HepG2 (cell line): ENCODE data around the gene USP34. TPM values are rescaled to one million over a fixed set of nuclear protein-coding genes. Genes with fewer than 3 reads are reported as not detected.
A peak's percentile ranks its signal among the peaks of the same experiment; 100 is the strongest.

Experiments used
- ADNP ChIP-seq: sonication (generic); formaldehyde crosslinking; IDR thresholded peaks from 2 replicates; pipeline ENCODE4 v1.4.0; 2020; ENCODE audit warnings: missing genetic modification reagents
- CENPX ChIP-seq: sonication (generic); formaldehyde crosslinking; IDR thresholded peaks from 2 replicates; pipeline ENCODE4 v1.9.0; 2021; ENCODE audit warnings: mild to moderate bottlenecking, missing genetic modification reagents, moderate library complexity
- MNT ChIP-seq: fragments of 450-650 bp; IDR thresholded peaks from 2 replicates; pipeline ENCODE4 v1.6.1; 2016
- MXD1 ChIP-seq: sonication (generic); formaldehyde crosslinking; IDR thresholded peaks from 2 replicates; pipeline ENCODE4 v1.4.0; 2020; ENCODE audit warnings: mild to moderate bottlenecking, missing genetic modification reagents
- POLR2A ChIP-seq, 2 experiments: IDR thresholded peaks; 2 replicates each; pipeline ENCODE4 v1.6.1; 2011; ENCODE audit warnings: low read depth in 2 of 2, low read length in 2 of 2, mild to moderate bottlenecking in 1 of 2, moderate library complexity in 1 of 2; ENCODE audit not compliant: insufficient read depth in 1 of 2
- YEATS4 ChIP-seq: sonication (generic); formaldehyde crosslinking; IDR thresholded peaks from 2 replicates; pipeline ENCODE4 v1.4.0; 2020; ENCODE audit warnings: missing genetic modification reagents, borderline replicate concordance
- ZNF687 ChIP-seq: sonication (generic); formaldehyde crosslinking; IDR thresholded peaks from 2 replicates; pipeline ENCODE4 v1.5.1; 2020; ENCODE audit warnings: mild to moderate bottlenecking, missing genetic modification reagents, moderate library complexity
- ZNF776 ChIP-seq: sonication (generic); formaldehyde crosslinking; IDR thresholded peaks from 2 replicates; pipeline ENCODE4 v1.4.0; 2020; ENCODE audit warnings: mild to moderate bottlenecking, missing genetic modification reagents
- polyA plus RNA-seq, 8 experiments: library from polyadenylated mRNA; depleted of rRNA in 3 of 8; stranded (reverse) in 7 of 8; unstranded in 1 of 8; fragments of >200 nt; fragmentation: Illumina TruSeq in 4 of 8; extraction: Trizol in 4 of 8; gene quantifications; 2 replicates each; pipeline versions ENCODE4 v1.2.1 to v1.2.3, GENCODE V29; 2011 to 2016; ENCODE audit warnings: low read depth in 4 of 8, missing spikeins in 1 of 8, mixed read lengths in 1 of 8; ENCODE audit not compliant: insufficient read depth in 1 of 8
- total RNA-seq, 5 experiments: library from RNA; depleted of rRNA; stranded (reverse); fragments of >200 nt; fragmentation: Illumina TruSeq; extraction: Trizol; gene quantifications; 2 replicates each; pipeline ENCODE4 v1.2.3, GENCODE V29; 2016; ENCODE audit warnings: low read depth in 1 of 5
- TF ChIP-seq, protein P1 (sequence below), 2 experiments: sonication (generic) in 1 of 2; formaldehyde crosslinking in 1 of 2; IDR thresholded peaks; 2 replicates each; pipeline versions ENCODE4 v1.4.0 to v1.6.1; 2018 to 2020; ENCODE audit warnings: missing genetic modification reagents in 2 of 2, borderline replicate concordance in 1 of 2, low read depth in 1 of 2, mild to moderate bottlenecking in 1 of 2, missing biosample characterization in 1 of 2
- TF ChIP-seq, protein P2 (sequence below): sonication (generic); formaldehyde crosslinking; IDR thresholded peaks from 2 replicates; pipeline ENCODE4 v1.4.0; 2020; ENCODE audit warnings: missing genetic modification reagents, borderline replicate concordance

Gene USP34
- total and polyA plus RNA-seq, 2 of the 13 experiments (the other 11 are each of a cell fraction or from before 2014, with no cell fraction given): 99.2 to 100 TPM

DNA sequence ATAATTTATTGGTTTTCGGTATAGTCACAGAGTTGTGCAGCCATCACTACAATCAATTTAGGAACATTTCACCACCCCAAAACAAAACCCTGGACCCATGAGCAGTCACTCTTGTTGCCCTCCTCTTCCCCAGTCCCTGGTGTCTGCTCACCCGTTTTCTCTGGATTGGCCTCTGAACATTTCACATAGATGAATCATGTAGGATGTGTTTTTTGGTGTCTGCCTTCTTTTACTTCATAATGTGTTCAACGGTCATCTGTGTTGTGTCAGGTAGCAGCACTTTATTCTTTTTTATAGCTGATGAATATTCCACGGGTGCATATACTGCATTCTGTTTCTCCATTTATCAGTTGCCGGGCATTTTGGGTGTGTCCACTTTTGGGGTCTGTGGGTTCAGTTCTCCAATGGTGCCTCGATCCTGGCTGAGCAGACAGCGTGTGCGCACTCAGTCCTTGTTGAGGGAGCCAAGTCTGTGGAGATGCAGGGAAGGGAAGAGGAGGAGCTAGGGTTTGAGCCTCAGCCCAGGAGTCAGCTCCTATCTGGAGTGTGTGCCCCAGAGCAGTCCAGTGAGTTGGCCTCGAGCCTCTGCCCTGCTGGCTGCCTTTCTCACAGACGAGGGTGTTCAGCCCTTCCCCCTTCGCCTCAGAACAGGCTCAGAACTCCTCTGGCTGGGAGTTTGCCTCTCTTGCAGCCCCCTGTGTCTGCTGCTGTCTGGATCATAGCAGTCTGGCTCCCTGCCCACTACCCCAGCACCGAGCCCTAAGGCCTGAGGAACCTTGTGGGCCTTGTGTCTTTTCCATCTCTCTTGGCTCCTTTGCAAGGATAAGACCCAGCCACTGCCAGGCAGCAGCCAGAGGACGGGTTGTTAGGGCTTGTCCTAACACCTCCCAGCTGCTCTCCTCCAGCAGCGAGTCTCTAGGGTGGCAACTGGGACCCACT is 290.9 kb downstream of the USP34 start (continued):
- TF ChIP-seq, protein P1, sequence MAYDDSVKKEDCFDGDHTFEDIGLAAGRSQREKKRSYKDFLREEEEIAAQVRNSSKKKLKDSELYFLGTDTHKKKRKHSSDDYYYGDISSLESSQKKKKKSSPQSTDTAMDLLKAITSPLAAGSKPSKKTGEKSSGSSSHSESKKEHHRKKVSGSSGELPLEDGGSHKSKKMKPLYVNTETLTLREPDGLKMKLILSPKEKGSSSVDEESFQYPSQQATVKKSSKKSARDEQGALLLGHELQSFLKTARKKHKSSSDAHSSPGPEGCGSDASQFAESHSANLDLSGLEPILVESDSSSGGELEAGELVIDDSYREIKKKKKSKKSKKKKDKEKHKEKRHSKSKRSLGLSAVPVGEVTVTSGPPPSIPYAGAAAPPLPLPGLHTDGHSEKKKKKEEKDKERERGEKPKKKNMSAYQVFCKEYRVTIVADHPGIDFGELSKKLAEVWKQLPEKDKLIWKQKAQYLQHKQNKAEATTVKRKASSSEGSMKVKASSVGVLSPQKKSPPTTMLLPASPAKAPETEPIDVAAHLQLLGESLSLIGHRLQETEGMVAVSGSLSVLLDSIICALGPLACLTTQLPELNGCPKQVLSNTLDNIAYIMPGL (CRISPR knock-in tag; IDR thresholded peaks at IDR 0.05; ENCODE audit: borderline replicate concordance in 1 of 2, low read depth in 1 of 2): no peak
- TF ChIP-seq YEATS4 (no peak), ZNF776 (CRISPR knock-in tag) (0 out of 2 replicates have a peak, but pooled peaks have one; percentile 26), ADNP (CRISPR knock-in tag) (no peak), MXD1 (CRISPR knock-in tag) (peak; percentile 23; the same call in 1 of the 2 replicates), POLR2A (IDR thresholded peaks at IDR 0.05; ENCODE audit: insufficient read depth in 1 of 2, low read depth in 2 of 2, low read length in 2 of 2) (peak in 1 of 2 experiments; percentile 43; a peak in 1 of 4 replicates), ZNF687 (CRISPR knock-in tag) (peak; percentile 40), CENPX (CRISPR knock-in tag) (no peak), MNT (no peak)
- TF ChIP-seq, protein P2, sequence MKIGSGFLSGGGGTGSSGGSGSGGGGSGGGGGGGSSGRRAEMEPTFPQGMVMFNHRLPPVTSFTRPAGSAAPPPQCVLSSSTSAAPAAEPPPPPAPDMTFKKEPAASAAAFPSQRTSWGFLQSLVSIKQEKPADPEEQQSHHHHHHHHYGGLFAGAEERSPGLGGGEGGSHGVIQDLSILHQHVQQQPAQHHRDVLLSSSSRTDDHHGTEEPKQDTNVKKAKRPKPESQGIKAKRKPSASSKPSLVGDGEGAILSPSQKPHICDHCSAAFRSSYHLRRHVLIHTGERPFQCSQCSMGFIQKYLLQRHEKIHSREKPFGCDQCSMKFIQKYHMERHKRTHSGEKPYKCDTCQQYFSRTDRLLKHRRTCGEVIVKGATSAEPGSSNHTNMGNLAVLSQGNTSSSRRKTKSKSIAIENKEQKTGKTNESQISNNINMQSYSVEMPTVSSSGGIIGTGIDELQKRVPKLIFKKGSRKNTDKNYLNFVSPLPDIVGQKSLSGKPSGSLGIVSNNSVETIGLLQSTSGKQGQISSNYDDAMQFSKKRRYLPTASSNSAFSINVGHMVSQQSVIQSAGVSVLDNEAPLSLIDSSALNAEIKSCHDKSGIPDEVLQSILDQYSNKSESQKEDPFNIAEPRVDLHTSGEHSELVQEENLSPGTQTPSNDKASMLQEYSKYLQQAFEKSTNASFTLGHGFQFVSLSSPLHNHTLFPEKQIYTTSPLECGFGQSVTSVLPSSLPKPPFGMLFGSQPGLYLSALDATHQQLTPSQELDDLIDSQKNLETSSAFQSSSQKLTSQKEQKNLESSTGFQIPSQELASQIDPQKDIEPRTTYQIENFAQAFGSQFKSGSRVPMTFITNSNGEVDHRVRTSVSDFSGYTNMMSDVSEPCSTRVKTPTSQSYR (CRISPR knock-in tag): no peak
